ENCODE data around the gene TLR1.
A peak's percentile ranks its signal among the peaks of the same experiment; 100 is the strongest.
"Not testable (repeated sequence)": the region's sequence is repeated elsewhere in the genome, so short reads cannot be mapped to it uniquely, and the experiment has no call there.

Gene TLR1

GRCh38 chr4:38777925-38778324 lies 26.7 kb downstream of the TLR1 start:
- DNase-seq: not testable (repeated sequence)

DNA sequence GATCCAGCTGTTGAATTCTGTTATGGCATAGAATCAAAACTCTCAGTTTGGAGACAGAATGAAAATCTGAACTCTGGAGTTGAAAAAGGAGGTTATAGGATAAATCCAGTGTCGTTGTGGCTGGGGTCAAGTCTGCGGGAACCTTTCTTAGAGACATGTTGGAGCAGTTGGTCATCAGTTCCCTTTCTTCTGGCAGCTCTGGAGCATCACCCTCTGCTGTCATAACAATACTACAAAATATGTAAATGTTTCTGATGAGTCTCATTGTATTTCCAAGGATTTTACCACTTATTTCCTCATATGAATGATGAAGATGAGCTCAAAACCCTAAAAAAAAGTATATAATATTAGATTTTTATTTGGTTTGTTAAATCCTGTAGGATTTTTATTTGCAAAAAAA lies 29.3 kb downstream of the TLR1 start:
- DNase-seq: no peak

DNA sequence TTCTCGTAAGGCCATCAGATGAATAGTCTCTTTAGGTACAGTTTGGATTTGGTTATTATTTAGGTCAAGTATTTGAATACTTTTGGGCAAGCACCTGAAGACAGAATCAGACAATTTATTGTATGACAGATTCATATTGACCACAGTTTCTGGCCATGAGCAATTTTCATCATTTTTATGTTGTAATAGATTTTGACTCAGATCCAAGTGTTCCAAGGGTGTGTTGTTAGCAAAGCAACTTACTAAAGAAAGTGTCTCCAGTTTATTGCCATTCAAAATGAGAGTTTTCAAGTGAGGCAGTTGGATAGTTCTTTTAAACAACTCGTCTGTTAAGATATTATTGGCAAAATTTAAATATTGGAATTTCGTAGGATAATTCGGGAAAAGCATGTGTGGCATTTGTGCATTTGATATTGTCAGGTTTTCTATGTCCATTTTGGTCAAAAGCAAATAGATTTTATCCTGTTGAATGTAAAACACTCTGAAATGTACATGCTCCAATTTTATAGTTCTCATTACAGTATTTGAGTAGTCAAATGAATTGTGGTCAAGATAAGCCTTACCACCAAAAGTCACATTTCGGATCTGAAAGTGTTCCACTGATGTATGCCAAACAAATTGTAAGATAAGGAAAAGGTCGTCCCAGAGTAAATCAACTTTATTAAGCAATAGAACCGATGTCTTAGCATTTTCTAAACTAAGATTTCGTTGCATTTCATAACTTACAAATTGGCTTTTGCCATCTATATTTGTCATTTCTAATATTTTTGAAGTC lies 30.2 kb downstream of the TLR1 start:
- DNase-seq: no peak

- DNase-seq: not testable (repeated sequence)
Observed at GRCh38 chr4:38770281-38770680, 34.3 kb downstream of the TLR1 start.

- no peak for DNase-seq
Observed at GRCh38 chr4:38769857-38770256, 34.7 kb downstream of the TLR1 start.

- no peak for DNase-seq
Observed at GRCh38 chr4:38769441-38769840, 35.1 kb downstream of the TLR1 start.

DNA sequence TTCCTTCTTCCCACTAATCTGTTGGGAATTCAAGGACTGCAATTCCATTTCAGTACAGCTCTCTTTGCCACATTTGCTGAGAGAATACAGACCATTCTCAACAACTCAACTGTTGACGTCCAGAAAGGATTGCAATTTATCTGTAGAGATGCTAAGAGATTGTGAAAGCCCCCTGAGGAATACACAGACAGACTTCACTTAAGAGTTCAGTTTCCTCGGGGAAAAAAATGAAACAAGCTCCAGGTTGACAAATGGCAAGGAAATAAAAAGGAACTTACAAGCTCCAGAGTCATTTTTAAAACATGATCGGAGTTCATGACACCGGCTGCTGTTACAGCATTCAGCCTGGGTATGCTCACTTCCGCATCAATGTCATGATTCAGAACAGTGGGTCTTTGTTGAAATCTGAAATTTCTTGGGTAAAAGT lies 35.6 kb downstream of the TLR1 start:
- no peak for DNase-seq

GRCh38 chr4:38766940-38767339 lies 37.7 kb downstream of the TLR1 start:
- not testable (repeated sequence) for DNase-seq

GRCh38 chr4:38765382-38765781 lies 39.2 kb downstream of the TLR1 start:
- peak in 2 of 56 donors; percentile 28 to 32 for DNase-seq

- DNase-seq: no peak
Observed at GRCh38 chr4:38764277-38764676, 40.3 kb downstream of the TLR1 start.

DNA sequence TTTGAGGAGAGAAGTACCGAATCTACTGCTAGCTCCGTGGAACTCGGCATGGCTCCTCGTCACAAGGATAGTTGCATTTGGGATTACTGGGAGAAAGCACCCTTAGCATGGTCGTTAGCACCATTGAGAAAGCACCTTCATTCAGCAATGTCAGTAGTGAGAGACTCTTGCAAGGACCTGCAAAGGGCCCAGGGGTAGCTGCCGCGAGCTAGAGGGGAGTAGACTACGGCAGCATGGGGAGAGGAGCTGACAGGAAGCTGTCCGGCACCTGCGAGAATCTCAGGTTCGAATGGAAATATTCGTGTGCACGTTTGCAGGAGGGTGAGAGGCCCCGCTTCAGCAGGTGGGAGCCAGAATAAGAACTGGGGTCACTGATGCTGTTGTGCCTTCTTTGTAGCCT lies 42.0 kb downstream of the TLR1 start:
- DNase-seq: no peak

DNA sequence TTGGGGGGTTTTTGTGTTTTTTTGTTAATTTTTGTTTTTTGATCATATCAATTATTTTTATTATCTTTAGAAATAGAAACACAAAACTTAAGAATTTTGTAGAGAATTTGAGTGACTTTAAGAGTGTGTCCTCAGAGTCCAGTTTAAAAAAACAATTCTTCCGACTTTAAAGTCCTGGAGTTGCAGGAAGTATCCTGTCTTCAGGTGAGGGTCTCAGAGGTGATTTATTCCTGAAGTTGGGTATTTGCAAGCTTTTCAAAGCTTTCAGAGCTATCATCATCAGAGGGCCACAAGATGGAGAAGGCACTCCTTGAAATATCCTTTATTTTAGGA lies 44.8 kb downstream of the TLR1 start:
- DNase-seq: no peak

DNA sequence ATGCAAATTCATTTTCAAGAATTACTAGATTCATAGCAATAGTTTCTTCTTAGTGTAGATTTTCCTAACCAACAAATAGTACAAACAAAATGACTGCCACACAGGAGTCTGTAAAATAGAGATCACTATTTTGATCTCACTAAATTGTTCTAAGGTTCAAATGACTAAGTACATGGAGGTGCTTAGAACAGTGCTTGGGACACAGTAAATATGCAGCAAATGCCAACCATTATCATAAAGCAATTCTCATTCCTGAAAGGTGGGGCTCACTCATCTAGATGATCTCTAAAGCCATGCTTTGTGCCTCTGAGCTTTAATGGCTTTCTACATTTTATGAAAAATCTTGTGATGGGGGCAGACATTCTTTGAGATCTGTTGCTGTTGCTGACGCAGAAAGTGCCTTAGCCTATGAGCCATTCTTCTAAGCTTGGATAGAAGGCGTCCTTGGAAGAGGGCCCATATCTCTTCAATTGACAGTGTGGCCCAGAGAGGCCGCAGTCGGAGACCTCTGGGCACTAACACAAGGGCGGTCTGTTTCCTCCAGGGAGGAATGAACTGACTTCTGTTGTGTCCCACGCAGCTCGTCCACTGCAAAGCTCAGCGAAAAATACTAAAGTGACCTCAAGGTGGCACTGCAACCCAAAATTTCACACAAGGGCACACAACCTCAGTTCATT lies 45.3 kb downstream of the TLR1 start:
- peak in 55 of 56 donors; percentile 30 to 95 (median 83) for DNase-seq

GRCh38 chr4:38757945-38758600 lies 46.5 kb downstream of the TLR1 start:
- no peak for DNase-seq

GRCh38 chr4:38752941-38753806 lies 51.4 kb downstream of the TLR1 start:
- DNase-seq: peak in 26 of 56 donors; percentile 1 to 57 (median 18)

DNA sequence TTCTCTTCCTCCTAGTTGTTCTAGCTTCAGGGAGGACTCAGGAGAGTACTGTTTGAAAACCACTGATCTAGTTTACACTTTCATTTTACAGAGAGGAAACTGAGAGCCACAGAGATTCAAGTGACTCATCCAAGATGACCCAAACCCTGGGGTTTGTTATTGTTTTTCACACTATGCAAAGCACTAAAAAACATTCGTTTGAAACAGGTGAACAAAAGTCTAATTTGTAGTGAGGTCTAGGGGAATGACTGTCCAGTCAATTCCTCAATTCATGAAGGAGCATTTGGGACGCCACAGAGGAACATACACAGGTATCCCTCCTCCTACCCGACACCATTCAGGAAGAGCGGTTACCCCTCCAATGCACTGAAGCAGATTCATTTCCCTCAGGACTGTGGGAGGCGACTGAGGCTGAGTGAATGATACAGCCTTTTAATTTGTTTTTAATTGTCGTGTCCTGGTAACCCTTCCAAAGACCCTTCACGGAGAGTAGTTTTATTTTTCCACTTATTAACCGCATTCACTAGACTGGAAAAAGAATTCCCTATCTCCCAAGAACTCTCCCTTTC lies 52.1 kb downstream of the TLR1 start:
- DNase-seq: no peak

GRCh38 chr4:38751341-38752010 lies 53.1 kb downstream of the TLR1 start:
- DNase-seq: no peak

DNA sequence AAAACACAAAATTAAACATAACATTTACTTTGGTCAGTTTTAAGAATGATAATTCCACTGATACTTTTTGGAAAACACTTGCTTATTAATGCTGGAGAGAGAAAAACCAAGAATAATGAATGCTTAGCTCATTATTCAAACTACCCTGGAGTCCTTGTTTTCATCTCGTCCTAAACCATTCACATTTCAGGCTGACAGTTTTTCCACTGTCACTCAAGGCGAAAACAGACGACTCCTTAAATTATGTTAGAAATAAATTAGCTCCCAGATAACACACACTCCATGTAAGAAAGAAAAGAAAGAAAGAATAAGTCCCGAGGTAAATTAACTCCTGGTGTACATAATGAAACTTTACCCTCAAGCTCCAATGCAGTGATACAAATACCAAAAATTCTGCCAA lies 55.3 kb downstream of the TLR1 start:
- DNase-seq: no peak

DNA sequence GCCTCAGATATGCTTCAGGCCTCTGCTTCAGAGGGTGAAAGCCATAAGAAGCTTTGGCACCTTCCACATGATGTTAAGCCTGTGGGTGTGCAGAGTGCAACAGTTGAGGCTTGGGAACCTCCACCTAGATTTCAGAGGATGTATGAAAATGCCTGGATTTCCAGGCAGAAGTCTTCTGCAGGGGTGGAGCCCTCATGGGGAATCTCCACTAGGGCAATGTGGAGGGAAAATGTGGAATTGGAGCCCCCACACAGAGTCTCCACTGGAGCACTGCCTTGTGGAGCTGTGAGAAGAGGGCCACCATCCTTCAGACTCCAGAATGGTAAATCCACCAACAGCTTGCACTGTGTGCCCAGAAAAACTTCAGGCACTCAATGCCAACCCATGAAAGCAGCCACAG lies 57.0 kb downstream of the TLR1 start:
- no peak for DNase-seq
